GM12873 (cell line): ENCODE data around the gene ROBO1.

Source experiments
- TF ChIP-seq, protein P1 (sequence below): IDR thresholded peaks from 2 replicates; pipeline ENCODE4 v1.5.1; 2012; ENCODE audit warnings: low read depth, mild to moderate bottlenecking, moderate library complexity, low read length, control low read depth; ENCODE audit not compliant: insufficient read depth; ENCODE audit errors: missing control alignments

ROBO1 gene

DNA sequence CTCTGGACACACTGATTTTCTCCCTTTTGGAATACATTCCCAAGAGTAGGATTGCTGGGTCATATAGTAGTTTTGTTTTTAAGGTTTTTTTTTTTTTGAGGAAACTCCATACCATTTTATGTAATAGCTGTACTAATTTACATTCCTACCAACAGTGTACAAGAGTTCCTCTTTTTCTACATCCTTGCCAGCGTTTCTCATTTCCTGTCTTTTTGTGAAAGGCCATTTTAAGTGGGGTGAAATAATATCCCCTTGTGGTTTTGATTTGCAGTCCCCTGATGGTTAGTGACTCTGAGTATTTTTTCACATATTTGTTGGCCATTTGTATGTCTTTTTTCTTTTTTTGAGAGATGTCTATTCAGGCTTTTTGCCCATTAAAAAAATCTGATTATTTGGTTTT is 1205.5 kb downstream of the ROBO1 start:
- TF ChIP-seq, protein P1, sequence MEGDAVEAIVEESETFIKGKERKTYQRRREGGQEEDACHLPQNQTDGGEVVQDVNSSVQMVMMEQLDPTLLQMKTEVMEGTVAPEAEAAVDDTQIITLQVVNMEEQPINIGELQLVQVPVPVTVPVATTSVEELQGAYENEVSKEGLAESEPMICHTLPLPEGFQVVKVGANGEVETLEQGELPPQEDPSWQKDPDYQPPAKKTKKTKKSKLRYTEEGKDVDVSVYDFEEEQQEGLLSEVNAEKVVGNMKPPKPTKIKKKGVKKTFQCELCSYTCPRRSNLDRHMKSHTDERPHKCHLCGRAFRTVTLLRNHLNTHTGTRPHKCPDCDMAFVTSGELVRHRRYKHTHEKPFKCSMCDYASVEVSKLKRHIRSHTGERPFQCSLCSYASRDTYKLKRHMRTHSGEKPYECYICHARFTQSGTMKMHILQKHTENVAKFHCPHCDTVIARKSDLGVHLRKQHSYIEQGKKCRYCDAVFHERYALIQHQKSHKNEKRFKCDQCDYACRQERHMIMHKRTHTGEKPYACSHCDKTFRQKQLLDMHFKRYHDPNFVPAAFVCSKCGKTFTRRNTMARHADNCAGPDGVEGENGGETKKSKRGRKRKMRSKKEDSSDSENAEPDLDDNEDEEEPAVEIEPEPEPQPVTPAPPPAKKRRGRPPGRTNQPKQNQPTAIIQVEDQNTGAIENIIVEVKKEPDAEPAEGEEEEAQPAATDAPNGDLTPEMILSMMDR: no peak
